GM23338 (cell line): Measurements from ENCODE around the gene TTC13. TPM values are rescaled to one million over a fixed set of nuclear protein-coding genes. Genes with fewer than 3 reads are reported as not detected.

Experiments
- ATAC-seq: fragments of 200-7000 bp; cut with Tn5 transposase; 3 replicates; pipeline ENCODE4 v1.9.1; 2020
- DNase-seq: peaks from one replicate; pipeline ENCODE4 v3.0.0-alpha.2; 2015; ENCODE audit warnings: low spot score
- H2AFZ ChIP-seq: fragments of 200-600 bp; sonication (generic); 2 replicates; pipeline ENCODE4 v1.8.0; 2016; ENCODE audit warnings: antibody characterized with exemption, mild to moderate bottlenecking, moderate library complexity
- H3F3A ChIP-seq: fragments of 200-600 bp; sonication (generic); replicated peaks from 2 replicates; pipeline ENCODE4 v1.8.0; 2017; ENCODE audit warnings: antibody characterized with exemption, mixed run types, low read depth
- H3K27ac ChIP-seq: fragments of 200-600 bp; sonication (generic); 2 replicates; pipeline ENCODE4 v1.6.1; 2016; ENCODE audit warnings: low read depth
- H3K27me3 ChIP-seq: fragments of 200-600 bp; sonication (generic); 2 replicates; pipeline ENCODE4 v1.8.0; 2016; ENCODE audit warnings: mild to moderate bottlenecking, mixed run types, moderate library complexity; ENCODE audit not compliant: insufficient read depth
- H3K36me3 ChIP-seq: fragments of 200-600 bp; sonication (generic); 2 replicates; pipeline ENCODE4 v1.8.0; 2016; ENCODE audit warnings: mild to moderate bottlenecking; ENCODE audit not compliant: insufficient read depth
- H3K4me1 ChIP-seq: fragments of 200-600 bp; sonication (generic); 2 replicates; pipeline ENCODE4 v1.8.0; 2016; ENCODE audit warnings: mild to moderate bottlenecking, moderate library complexity; ENCODE audit not compliant: insufficient read depth
- H3K4me2 ChIP-seq: fragments of 200-600 bp; sonication (generic); 2 replicates; pipeline ENCODE4 v1.7.1; 2017; ENCODE audit warnings: mixed run types
- H3K4me3 ChIP-seq: fragments of 200-600 bp; sonication (generic); 2 replicates; pipeline ENCODE4 v1.6.1; 2016; ENCODE audit warnings: mixed run types
- H3K79me2 ChIP-seq: fragments of 200-600 bp; sonication (generic); replicated peaks from 2 replicates; pipeline ENCODE4 v1.8.0; 2017; ENCODE audit warnings: mild to moderate bottlenecking; ENCODE audit not compliant: insufficient read depth
- H3K9me2 ChIP-seq: fragments of 200-600 bp; sonication (generic); 2 replicates; pipeline ENCODE4 v1.8.0; 2017; ENCODE audit not compliant: insufficient read depth
- H4K20me1 ChIP-seq: fragments of 200-600 bp; sonication (generic); replicated peaks from 2 replicates; pipeline ENCODE4 v1.8.0; 2017; ENCODE audit warnings: mild to moderate bottlenecking; ENCODE audit not compliant: insufficient read depth
- H3K27ac Mint-ChIP-seq: 2 replicates; pipeline ENCODE4 v1.8.0; 2020; ENCODE audit warnings: inconsistent platforms, mild to moderate bottlenecking, moderate library complexity, mixed read lengths
- H3K27me3 Mint-ChIP-seq: 3 replicates; pipeline ENCODE4 v1.8.0; 2022; ENCODE audit warnings: low read depth, mild to moderate bottlenecking, moderate library complexity, mixed read lengths, inconsistent platforms; ENCODE audit not compliant: insufficient read depth, poor library complexity
- H3K36me3 Mint-ChIP-seq: 3 replicates; pipeline ENCODE4 v1.8.0; 2021; ENCODE audit warnings: low read depth, mild to moderate bottlenecking, inconsistent platforms, moderate library complexity, mixed read lengths
- H3K4me1 Mint-ChIP-seq: 3 replicates; pipeline ENCODE4 v1.8.0; 2020; ENCODE audit warnings: mild to moderate bottlenecking, inconsistent platforms, mixed read lengths
- H3K4me3 Mint-ChIP-seq: 3 replicates; pipeline ENCODE4 v1.8.0; 2021; ENCODE audit warnings: moderate library complexity, mild to moderate bottlenecking, inconsistent platforms, mixed read lengths
- H3K9me3 Mint-ChIP-seq: 3 replicates; pipeline ENCODE4 v1.8.0; 2020; ENCODE audit warnings: moderate library complexity, mild to moderate bottlenecking, inconsistent platforms, mixed read lengths
- EZH2 ChIP-seq: fragments of 200-600 bp; sonication (generic); IDR thresholded peaks from one replicate; pipeline ENCODE4 v1.8.0; 2017; ENCODE audit warnings: antibody characterized with exemption, mild to moderate bottlenecking, low read depth; ENCODE audit not compliant: unreplicated experiment
- EZH2phosphoT487 ChIP-seq: fragments of 200-600 bp; sonication (generic); IDR thresholded peaks from one replicate; pipeline ENCODE4 v1.8.1; 2018; ENCODE audit warnings: antibody characterized with exemption; ENCODE audit not compliant: unreplicated experiment
- JUNB ChIP-seq: IDR thresholded peaks from one replicate; pipeline ENCODE4 v1.6.1; 2016; ENCODE audit warnings: antibody characterized with exemption; ENCODE audit not compliant: unreplicated experiment
- NANOG ChIP-seq: IDR thresholded peaks from 2 replicates; pipeline ENCODE4 v1.6.1; 2016; ENCODE audit warnings: antibody characterized with exemption, borderline replicate concordance
- REST ChIP-seq: IDR thresholded peaks from one replicate; pipeline ENCODE4 v1.6.1; 2018; ENCODE audit warnings: antibody characterized with exemption; ENCODE audit not compliant: unreplicated experiment
- ZNF114 ChIP-seq: fragments of 250-450 bp; sonication (Bioruptor Pico); IDR thresholded peaks from 2 replicates; pipeline ENCODE4 v1.5.0; 2020; ENCODE audit warnings: mild to moderate bottlenecking, moderate library complexity
- ZNF331 ChIP-seq: fragments of 250-450 bp; sonication (Bioruptor Pico); IDR thresholded peaks from 2 replicates; pipeline ENCODE4 v1.5.0; 2020; ENCODE audit warnings: low read depth, mild to moderate bottlenecking, moderate library complexity
- ZNF462 ChIP-seq: fragments of 250-450 bp; sonication (Bioruptor Pico); IDR thresholded peaks from 2 replicates; pipeline ENCODE4 v1.5.0; 2020; ENCODE audit warnings: mild to moderate bottlenecking, moderate library complexity
- polyA plus RNA-seq: library from polyadenylated mRNA; unstranded; fragments of >200 nt; fragmentation: Nextera tagmentation; extraction: Ambion mirVana; gene quantifications from 2 replicates; pipeline ENCODE4 v1.2.1, GENCODE V29; 2016
- total RNA-seq: library from RNA; depleted of rRNA; stranded (reverse); fragments of >200 nt; shearing (Covaris generic); gene quantifications from 2 replicates; pipeline ENCODE4 v1.2.3, GENCODE V29; 2014
- TF ChIP-seq, protein P1 (sequence below): IDR thresholded peaks from 2 replicates; pipeline ENCODE4 v1.6.1; 2016; ENCODE audit warnings: antibody characterized with exemption

The TTC13 gene
- total and polyA plus RNA-seq, 2 experiments from 2014 or later, result 3.8 to 9.4 TPM

DNA sequence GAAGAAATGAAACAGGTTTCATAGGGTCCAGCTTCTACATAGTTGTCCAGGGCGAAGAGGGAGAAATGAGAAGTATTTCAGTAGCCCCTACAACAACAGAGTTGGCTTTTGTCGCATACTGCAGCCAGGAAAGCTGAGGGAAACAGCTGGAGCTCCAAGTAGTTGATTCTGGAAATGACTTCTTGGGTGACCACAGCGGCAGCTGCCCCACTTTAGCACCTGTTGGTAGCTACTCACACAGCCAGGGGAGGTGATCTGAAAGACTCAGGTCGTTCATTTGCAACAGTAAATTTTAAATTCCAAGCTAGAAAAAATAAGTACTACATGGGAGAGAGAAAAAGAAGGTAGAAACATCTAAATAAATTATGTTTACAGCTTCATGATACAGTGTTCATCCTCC lies 2.3 kb downstream of the TTC13 start:
- H3K27ac ChIP-seq, result no peak overlapping the region
- no peak overlapping the region for H2AFZ ChIP-seq
- peaks cover 10% of the 10 kb centered on the region; the same call in 1 of the 2 replicates for H3K4me1 ChIP-seq
- peaks cover 36% of the 10 kb centered on the region for H4K20me1 ChIP-seq
- peaks cover 39% of the 10 kb centered on the region for H3K27me3 ChIP-seq
- H3K36me3 Mint-ChIP-seq, result no peaks in the 10 kb centered on the region; the same call in 2 of the 3 replicates
- H3K9me2 ChIP-seq, result no peaks in the 10 kb centered on the region
- no peaks in the 10 kb centered on the region for H3F3A ChIP-seq
- no peaks in the 10 kb centered on the region for H3K9me3 Mint-ChIP-seq
- H3K27me3 Mint-ChIP-seq, result peaks cover 6% of the 10 kb centered on the region
- H3K4me3 Mint-ChIP-seq, result no peak overlapping the region
- no peak overlapping the region for H3K4me3 ChIP-seq
- no peak for DNase-seq
- no peak for TF ChIP-seq ZNF462 (CRISPR knock-in tag)
- TF ChIP-seq JUNB, result no peak
- TF ChIP-seq ZNF114 (CRISPR knock-in tag), result no peak
- no peak for TF ChIP-seq REST
- no peak for TF ChIP-seq NANOG
- TF ChIP-seq, protein P1, sequence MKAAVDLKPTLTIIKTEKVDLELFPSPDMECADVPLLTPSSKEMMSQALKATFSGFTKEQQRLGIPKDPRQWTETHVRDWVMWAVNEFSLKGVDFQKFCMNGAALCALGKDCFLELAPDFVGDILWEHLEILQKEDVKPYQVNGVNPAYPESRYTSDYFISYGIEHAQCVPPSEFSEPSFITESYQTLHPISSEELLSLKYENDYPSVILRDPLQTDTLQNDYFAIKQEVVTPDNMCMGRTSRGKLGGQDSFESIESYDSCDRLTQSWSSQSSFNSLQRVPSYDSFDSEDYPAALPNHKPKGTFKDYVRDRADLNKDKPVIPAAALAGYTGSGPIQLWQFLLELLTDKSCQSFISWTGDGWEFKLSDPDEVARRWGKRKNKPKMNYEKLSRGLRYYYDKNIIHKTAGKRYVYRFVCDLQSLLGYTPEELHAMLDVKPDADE, result no peak
- TF ChIP-seq EZH2phosphoT487, result no peak
- TF ChIP-seq ZNF331 (CRISPR knock-in tag), result no peak
- no peak for TF ChIP-seq EZH2
- no peak for ATAC-seq
- peaks cover 12% of the 10 kb centered on the region for H3K79me2 ChIP-seq
- H3K4me1 Mint-ChIP-seq, result peaks cover 13% of the 10 kb centered on the region
- H3K4me2 ChIP-seq, result no peak overlapping the region
- no peak overlapping the region for H3K27ac Mint-ChIP-seq
- no peaks in the 10 kb centered on the region for H3K36me3 ChIP-seq
